HG02642 (cell line): Measurements from ENCODE around the gene CPVL.

Experiments
- ATAC-seq: cut with Tn5 transposase; IDR thresholded peaks from one replicate; pipeline ENCODE4 v1.9.1; 2021; ENCODE audit warnings: mild to moderate bottlenecking; ENCODE audit not compliant: unreplicated experiment, poor library complexity

CPVL gene

GRCh38 chr7:29065181-29065857 lies 81.0 kb downstream of the CPVL start:
- no peak for ATAC-seq

- ATAC-seq: no peak
These were observed 82.5 kb downstream of the CPVL start for GRCh38 chr7:29063872-29064271.

GRCh38 chr7:29063236-29063635 lies 83.1 kb downstream of the CPVL start:
- ATAC-seq: no peak

GRCh38 chr7:29053105-29053872 lies 93.0 kb downstream of the CPVL start:
- no peak for ATAC-seq

GRCh38 chr7:29046978-29047377 lies 99.4 kb downstream of the CPVL start:
- no peak for ATAC-seq

GRCh38 chr7:29045258-29046086 lies 100.9 kb downstream of the CPVL start:
- no peak for ATAC-seq

- ATAC-seq: no peak
These were observed 101.8 kb downstream of the CPVL start for GRCh38 chr7:29044554-29044953.

GRCh38 chr7:29043576-29043975 lies 102.8 kb downstream of the CPVL start:
- ATAC-seq: no peak

- ATAC-seq: no peak
These were observed 103.5 kb downstream of the CPVL start for GRCh38 chr7:29042824-29043231.

GRCh38 chr7:29041991-29042390 lies 104.3 kb downstream of the CPVL start:
- no peak for ATAC-seq

GRCh38 chr7:29040579-29040925 lies 105.8 kb downstream of the CPVL start:
- no peak for ATAC-seq

GRCh38 chr7:29039821-29040578 lies 106.3 kb downstream of the CPVL start:
- ATAC-seq: no peak

- no peak for ATAC-seq
These were observed 107.9 kb downstream of the CPVL start for GRCh38 chr7:29038463-29038862.

- no peak for ATAC-seq
These were observed 111.1 kb downstream of the CPVL start for GRCh38 chr7:29035044-29035740.

- ATAC-seq: no peak
These were observed 112.8 kb downstream of the CPVL start for GRCh38 chr7:29033584-29033983.

- ATAC-seq: no peak
These were observed 114.2 kb downstream of the CPVL start for GRCh38 chr7:29032146-29032545.

- no peak for ATAC-seq
These were observed 115.5 kb downstream of the CPVL start for GRCh38 chr7:29030781-29031275.

GRCh38 chr7:29022291-29022988 lies 123.9 kb downstream of the CPVL start:
- no peak for ATAC-seq

- no peak for ATAC-seq
These were observed 126.4 kb downstream of the CPVL start for GRCh38 chr7:29019896-29020295.
